ENCODE results near the gene LNP1. TPM values are rescaled to one million over a fixed set of nuclear protein-coding genes. Genes with fewer than 3 reads are reported as not detected.

Gene LNP1
- total and polyA plus RNA-seq, 2 of the 13 experiments (the other 11 are each of a cell fraction or from before 2014, with no cell fraction given) = 3.6 to 7.0 TPM

DNA sequence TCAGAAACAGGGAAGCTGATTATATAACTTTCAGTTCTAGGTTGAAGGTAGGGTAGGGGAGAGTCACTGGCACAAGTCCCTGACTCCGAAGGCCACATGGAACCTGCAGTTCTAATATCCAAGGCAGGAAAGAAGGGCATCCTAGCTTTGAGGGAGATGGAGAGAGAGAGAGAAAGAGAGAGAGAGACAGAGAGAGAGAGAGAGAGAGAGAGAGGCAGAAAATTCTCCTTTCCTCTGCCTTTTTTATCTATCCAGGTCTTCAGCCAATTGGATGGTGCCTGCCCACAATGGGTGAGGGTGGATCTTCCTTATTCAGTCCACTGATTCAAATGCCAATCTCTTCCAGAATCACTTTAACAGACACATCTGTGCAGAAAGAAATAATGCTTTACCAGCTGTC lies 55.4 kb downstream of the LNP1 start:
- no peak overlapping the region for H3K4me2 ChIP-seq (ENCODE audit: low read depth, low read length)
- intact Hi-C loops (cut with micrococcal nuclease; ENCODE audit: unreplicated experiment) (no loop called here), in situ Hi-C loops (cut with HindIII; ENCODE audit: extremely low pct_ligation_motif_present, low pct_unique_long_range_greater_than_20kb) (loop anchor here (25.0 kb wide), 1 partner anchor 256 kb away; the partner anchor contains the start of gene TFG)
- no peaks in the 10 kb centered on the region for H3K79me2 ChIP-seq (ENCODE audit: insufficient read depth, low read length)
- 96% methylated on average over 1 of the region's 1 CpG for WGBS (ENCODE audit: low lambda C conversion rate)
- DNase-seq (ENCODE audit: low spot score) = no peak
- H3K4me1 ChIP-seq (ENCODE audit: insufficient read depth, low read length) = no peaks in the 10 kb centered on the region
- no peaks in the 10 kb centered on the region for H3K36me3 ChIP-seq (replicated peaks in 1 of 2; ENCODE audit: control insufficient read depth in 1 of 2, insufficient read depth in 2 of 2, low read length in 2 of 2)
- TF ChIP-seq, protein P1, sequence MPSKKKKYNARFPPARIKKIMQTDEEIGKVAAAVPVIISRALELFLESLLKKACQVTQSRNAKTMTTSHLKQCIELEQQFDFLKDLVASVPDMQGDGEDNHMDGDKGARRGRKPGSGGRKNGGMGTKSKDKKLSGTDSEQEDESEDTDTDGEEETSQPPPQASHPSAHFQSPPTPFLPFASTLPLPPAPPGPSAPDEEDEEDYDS (CRISPR knock-in tag; IDR thresholded peaks at IDR 0.05) = no peak
- TF ChIP-seq ZNF781 (CRISPR knock-in tag; IDR thresholded peaks at IDR 0.05; ENCODE audit: borderline replicate concordance, not compliant biosample characterization) (no peak), GTF2F1 (IDR thresholded peaks at IDR 0.05; ENCODE audit: low read length) (no peak)
- TF ChIP-seq, protein P2, sequence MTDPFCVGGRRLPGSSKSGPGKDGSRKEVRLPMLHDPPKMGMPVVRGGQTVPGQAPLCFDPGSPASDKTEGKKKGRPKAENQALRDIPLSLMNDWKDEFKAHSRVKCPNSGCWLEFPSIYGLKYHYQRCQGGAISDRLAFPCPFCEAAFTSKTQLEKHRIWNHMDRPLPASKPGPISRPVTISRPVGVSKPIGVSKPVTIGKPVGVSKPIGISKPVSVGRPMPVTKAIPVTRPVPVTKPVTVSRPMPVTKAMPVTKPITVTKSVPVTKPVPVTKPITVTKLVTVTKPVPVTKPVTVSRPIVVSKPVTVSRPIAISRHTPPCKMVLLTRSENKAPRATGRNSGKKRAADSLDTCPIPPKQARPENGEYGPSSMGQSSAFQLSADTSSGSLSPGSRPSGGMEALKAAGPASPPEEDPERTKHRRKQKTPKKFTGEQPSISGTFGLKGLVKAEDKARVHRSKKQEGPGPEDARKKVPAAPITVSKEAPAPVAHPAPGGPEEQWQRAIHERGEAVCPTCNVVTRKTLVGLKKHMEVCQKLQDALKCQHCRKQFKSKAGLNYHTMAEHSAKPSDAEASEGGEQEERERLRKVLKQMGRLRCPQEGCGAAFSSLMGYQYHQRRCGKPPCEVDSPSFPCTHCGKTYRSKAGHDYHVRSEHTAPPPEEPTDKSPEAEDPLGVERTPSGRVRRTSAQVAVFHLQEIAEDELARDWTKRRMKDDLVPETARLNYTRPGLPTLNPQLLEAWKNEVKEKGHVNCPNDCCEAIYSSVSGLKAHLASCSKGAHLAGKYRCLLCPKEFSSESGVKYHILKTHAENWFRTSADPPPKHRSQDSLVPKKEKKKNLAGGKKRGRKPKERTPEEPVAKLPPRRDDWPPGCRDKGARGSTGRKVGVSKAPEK (CRISPR knock-in tag; IDR thresholded peaks at IDR 0.05; ENCODE audit: borderline replicate concordance) = no peak
- TF ChIP-seq, protein P3, sequence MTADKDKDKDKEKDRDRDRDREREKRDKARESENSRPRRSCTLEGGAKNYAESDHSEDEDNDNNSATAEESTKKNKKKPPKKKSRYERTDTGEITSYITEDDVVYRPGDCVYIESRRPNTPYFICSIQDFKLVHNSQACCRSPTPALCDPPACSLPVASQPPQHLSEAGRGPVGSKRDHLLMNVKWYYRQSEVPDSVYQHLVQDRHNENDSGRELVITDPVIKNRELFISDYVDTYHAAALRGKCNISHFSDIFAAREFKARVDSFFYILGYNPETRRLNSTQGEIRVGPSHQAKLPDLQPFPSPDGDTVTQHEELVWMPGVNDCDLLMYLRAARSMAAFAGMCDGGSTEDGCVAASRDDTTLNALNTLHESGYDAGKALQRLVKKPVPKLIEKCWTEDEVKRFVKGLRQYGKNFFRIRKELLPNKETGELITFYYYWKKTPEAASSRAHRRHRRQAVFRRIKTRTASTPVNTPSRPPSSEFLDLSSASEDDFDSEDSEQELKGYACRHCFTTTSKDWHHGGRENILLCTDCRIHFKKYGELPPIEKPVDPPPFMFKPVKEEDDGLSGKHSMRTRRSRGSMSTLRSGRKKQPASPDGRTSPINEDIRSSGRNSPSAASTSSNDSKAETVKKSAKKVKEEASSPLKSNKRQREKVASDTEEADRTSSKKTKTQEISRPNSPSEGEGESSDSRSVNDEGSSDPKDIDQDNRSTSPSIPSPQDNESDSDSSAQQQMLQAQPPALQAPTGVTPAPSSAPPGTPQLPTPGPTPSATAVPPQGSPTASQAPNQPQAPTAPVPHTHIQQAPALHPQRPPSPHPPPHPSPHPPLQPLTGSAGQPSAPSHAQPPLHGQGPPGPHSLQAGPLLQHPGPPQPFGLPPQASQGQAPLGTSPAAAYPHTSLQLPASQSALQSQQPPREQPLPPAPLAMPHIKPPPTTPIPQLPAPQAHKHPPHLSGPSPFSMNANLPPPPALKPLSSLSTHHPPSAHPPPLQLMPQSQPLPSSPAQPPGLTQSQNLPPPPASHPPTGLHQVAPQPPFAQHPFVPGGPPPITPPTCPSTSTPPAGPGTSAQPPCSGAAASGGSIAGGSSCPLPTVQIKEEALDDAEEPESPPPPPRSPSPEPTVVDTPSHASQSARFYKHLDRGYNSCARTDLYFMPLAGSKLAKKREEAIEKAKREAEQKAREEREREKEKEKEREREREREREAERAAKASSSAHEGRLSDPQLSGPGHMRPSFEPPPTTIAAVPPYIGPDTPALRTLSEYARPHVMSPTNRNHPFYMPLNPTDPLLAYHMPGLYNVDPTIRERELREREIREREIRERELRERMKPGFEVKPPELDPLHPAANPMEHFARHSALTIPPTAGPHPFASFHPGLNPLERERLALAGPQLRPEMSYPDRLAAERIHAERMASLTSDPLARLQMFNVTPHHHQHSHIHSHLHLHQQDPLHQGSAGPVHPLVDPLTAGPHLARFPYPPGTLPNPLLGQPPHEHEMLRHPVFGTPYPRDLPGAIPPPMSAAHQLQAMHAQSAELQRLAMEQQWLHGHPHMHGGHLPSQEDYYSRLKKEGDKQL (CRISPR knock-in tag; IDR thresholded peaks at IDR 0.05; ENCODE audit: low read depth) = no peak
- POLR2A ChIA-PET = interaction anchor here (1.2 kb wide), 1 partner anchor 55 kb away, joined by 3 read pairs; the partner anchor contains the start of genes LNP1 and TOMM70
- no peak for FAIRE-seq
- H3K9me3 ChIP-seq (ENCODE audit: low read length) = no peaks in the 10 kb centered on the region
- H3K27me3 ChIP-seq (ENCODE audit: control insufficient read depth in 1 of 2, insufficient read depth in 2 of 2, low read length in 2 of 2) = no peaks in the 10 kb centered on the region
- H3K4me3 ChIP-seq (replicated peaks in 1 of 3; ENCODE audit: insufficient read depth in 1 of 3, low read depth in 2 of 3, low read length in 3 of 3) = no peak overlapping the region
- H3K9ac ChIP-seq (ENCODE audit: insufficient read depth, low read depth, low read length) = no peak overlapping the region
- CTCF ChIA-PET (ENCODE audit: low intra/inter-chr PET ratio, low total read pairs) = no interaction called here
- BruUV-seq (replicated peaks) = no TSS peak
- no peak overlapping the region for H2AFZ ChIP-seq (ENCODE audit: low read length)
- no peak overlapping the region for H3K27ac ChIP-seq (ENCODE audit: extremely low read length, insufficient read depth, low read length)
- no peak for ATAC-seq
- H4K20me1 ChIP-seq (ENCODE audit: insufficient read depth, low read length) = no peaks in the 10 kb centered on the region
